Stimulated activated CD8-positive, alpha-beta memory T cell treated with anti-CD3 and anti-CD28 coated beads, Interleukin-7, amount 100 ng/mL, for 48 hours (primary cell): ENCODE results near the gene TICRR.

Experiments
- DNase-seq, 2 donors: peaks; one replicate each; pipeline ENCODE4 v3.0.0-alpha.2; 2020; ENCODE audit warnings: low read depth in 1 of 2; ENCODE audit errors: extremely low read depth in 1 of 2

The TICRR gene

DNA sequence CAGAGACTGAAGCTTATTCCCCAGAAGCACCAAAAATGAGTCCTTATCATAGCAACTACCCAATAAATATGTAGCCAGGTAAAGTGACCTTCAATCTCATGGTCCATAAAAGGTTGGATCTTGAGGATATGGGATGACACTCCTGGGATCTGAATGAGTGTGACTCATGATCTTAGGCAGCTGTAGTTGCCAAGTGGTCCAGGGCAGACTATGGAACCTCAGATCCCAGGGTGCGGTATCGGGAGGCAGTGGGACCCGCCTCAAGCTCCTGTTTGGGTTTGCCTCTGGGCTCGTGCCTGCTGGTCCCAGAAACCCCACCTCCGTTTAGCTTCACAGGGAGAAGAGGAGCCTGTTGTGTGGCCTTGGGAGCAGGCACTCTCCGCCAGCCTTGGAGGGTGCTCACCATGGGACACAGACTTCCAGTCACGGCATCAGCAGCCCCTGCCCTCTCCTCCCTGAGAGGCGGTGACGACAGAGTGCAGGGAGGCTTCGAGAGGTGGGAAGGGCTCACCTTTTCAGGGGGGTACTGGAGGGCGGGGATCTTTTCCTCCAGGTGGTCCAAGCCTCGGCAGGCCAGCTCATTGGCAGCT is 95.8 kb downstream of the TICRR start:
- no peak for DNase-seq

GRCh38 chr15:89671687-89672086 is 96.4 kb downstream of the TICRR start:
- no peak for DNase-seq

GRCh38 chr15:89672221-89673164 is 97.2 kb downstream of the TICRR start:
- no peak for DNase-seq

DNA sequence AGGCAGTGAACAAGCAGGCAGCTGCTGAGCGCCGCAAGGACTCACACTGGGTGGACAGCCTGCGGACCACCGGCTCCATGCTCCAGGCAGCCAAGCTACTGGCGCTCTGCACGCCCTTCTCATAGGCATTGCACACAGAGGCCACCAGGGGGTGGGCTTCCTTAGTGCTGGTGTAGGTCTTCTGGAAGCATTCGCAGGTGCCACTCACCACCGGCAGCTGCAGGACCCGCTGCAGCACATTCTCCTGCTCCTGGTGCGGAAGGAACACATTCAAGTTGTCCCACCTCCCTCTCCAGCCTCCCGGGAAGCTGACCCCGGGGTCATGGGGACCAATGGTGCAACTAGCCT is 97.9 kb downstream of the TICRR start:
- no peak for DNase-seq

DNA sequence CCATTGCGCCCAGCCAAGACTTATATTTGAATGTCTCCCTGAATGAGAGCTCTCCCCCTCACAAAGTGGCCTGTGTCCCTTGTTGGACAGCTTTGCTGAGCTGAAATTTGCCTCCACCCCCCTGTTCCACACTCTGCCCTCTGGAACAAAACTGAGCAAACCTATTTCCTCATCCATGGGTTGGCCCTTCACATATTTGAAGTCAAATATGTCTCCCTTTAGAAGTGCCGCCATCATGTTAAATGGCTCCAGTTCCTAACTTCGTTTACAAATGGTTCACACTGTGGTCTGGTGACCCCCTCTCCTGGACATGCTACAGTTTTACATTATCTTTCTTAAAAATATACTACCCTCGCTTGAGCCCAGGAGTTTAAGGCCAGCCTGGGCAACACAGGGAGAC is 99.3 kb downstream of the TICRR start:
- no peak for DNase-seq

DNA sequence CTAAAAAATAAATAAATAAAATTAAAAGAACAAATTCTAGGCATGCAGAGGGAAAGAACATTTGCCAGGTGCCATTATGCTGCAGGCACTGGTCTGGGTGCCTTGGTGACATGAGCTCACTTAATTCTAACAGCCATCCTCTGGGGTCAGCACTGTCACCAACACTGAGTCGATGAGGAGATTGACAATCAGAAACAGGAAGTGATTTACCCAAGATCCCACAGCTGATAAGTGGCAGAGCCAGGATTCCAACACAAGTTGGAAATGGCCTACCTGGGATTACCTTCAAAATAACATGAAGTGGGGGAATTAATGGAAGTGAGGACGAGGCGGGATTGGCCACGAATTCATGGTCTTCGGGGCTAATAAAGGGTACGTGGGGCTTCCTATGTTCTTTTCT is 100.3 kb downstream of the TICRR start:
- no peak for DNase-seq

DNA sequence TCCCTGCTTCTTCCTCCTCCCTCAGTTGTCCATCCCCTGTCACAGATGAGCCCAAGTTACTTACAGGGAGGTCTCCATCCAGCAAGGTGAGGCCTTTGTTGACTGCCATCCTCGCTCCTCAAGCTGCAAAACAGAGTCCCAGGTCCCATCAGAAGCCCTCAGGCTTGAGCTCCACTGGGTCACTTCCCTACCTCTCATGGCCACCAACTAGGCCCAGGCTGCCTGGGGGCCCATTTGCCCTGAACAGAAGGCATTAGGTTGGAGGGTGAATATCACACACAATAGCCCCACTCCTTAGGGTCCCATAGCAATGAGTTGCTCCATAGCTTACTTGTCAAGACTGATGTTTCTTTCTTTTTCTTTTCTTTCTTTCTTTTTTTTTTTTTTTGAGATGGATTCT is 102.1 kb downstream of the TICRR start:
- no peak for DNase-seq
